ENCODE measurements around the gene CGB7.
"Not testable (repeated sequence)": the region's sequence is repeated elsewhere in the genome, so short reads cannot be mapped to it uniquely, and the experiment has no call there.

CGB7 gene

DNA sequence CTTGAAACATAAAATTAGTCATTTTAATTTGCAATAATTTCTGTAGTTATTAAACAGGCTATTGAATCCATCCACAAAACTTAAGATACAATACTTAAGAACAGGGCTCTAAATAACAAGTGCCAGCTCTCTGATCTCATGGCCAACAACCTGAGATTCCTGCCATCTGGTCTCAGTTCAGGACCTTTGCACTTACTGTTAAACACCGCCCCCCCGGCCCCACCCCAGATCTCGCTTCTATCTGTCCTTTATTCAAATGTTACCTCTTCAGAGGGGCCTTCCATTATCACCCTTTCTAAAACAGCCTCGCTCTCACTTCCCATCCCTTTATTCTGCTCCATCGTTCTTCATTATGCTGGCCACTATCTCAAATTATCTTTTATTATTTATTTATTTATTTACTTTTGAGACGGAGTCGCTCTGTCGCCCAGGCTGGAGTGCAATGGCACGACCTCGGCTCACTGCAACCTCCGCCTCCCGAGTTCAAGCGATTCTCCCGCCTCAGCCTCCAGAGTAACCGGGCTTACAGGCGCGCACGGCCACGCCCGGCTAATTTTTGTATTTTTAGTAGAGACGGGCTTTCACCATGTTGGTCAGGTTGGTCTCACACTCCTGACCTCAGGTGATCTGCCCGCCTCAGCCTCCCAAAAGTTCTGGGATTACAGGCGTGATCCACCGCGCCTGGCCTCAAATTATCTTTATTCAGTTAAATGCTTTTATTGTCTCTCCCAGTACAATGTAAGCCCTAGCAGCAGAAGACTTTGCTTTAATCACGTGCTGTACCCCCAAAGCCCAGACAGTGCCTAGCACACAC is 26.9 kb upstream of the CGB7 start:
- no peak for TF ChIP-seq POLR2AphosphoS5 (IDR thresholded peaks at IDR 0.05; ENCODE audit: borderline replicate concordance, low read depth, low read length)
- no peak for TF ChIP-seq EZH2 (IDR thresholded peaks at IDR 0.05)
- TF ChIP-seq FOXP2 (optimal IDR thresholded peaks at IDR 0.05; ENCODE audit: control extremely low read depth, extremely low read length, insufficient read depth), result no peak
- no peak for DNase-seq (ENCODE audit: low read depth, low spot score)
- Histone ChIP-seq H3K4me3 (peak overlapping the region; percentile 100), H3K27ac (peak overlapping the region; percentile 86), H3K36me3 (ENCODE audit: insufficient read depth, low read length) (peaks cover 34% of the 10 kb centered on the region), H3K9me3 (ENCODE audit: low read depth, low read length) (no peaks in the 10 kb centered on the region), H3K9ac (ENCODE audit: insufficient read length) (peak overlapping the region; percentile 83)

DNA sequence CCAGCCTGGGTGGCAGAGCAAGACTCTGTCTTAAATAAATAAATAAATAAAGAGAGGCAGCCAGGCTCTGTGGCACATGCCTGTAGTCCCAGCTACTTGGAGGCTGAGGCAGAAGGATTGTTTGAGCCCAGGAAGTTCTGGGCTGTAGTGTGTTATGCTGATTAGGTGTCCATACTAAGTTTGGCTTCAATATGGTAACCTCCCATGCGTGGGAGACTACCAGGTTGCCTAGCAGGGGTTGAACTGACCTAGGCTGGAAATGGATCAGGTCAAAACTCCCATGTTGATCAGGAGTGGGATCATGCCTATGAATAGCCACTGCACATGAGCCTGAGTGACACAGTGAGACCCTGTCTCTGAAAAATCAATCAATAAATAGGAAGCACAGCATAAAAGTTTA is 23.7 kb upstream of the CGB7 start:
- H3K9ac ChIP-seq (ENCODE audit: insufficient read length), result no peak overlapping the region
- H3K9me3 ChIP-seq (ENCODE audit: low read depth, low read length), result no peaks in the 10 kb centered on the region
- no peak overlapping the region for H3K4me3 ChIP-seq
- DNase-seq (ENCODE audit: low read depth, low spot score), result no peak
- TF ChIP-seq POLR2AphosphoS5 (IDR thresholded peaks at IDR 0.05; ENCODE audit: borderline replicate concordance, low read depth, low read length), result no peak
- TF ChIP-seq EZH2 (IDR thresholded peaks at IDR 0.05), result no peak
- TF ChIP-seq FOXP2 (optimal IDR thresholded peaks at IDR 0.05; ENCODE audit: control extremely low read depth, extremely low read length, insufficient read depth), result no peak
- H3K36me3 ChIP-seq (ENCODE audit: insufficient read depth, low read length), result peaks cover 5% of the 10 kb centered on the region
- H3K27ac ChIP-seq, result no peak overlapping the region

DNA sequence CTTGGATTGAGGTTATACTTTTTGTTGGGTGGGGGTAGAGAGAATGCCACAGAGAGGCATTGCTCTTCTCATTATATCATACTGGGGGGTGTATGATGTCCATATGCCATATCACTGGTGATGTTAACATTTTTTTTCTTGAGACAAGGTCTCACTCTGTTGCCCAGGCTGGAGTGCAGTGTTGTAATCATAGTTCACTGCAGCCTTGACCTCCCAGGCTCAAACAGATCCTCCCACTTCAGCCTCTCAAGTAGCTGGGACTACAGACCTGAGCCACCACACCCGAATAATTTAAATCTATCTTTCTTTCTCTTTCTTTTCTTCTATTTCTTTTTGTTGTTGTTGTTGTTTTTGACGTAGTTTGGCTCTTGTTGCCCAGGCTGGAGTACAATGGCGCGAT is 22.8 kb upstream of the CGB7 start:
- TF ChIP-seq FOXP2 (optimal IDR thresholded peaks at IDR 0.05; ENCODE audit: control extremely low read depth, extremely low read length, insufficient read depth) (no peak), POLR2AphosphoS5 (IDR thresholded peaks at IDR 0.05; ENCODE audit: borderline replicate concordance, low read depth, low read length) (no peak), EZH2 (IDR thresholded peaks at IDR 0.05) (no peak)
- H3K9ac ChIP-seq (ENCODE audit: insufficient read length), result no peak overlapping the region
- no peak overlapping the region for H3K4me3 ChIP-seq
- no peaks in the 10 kb centered on the region for H3K36me3 ChIP-seq (ENCODE audit: insufficient read depth, low read length)
- H3K27ac ChIP-seq, result no peak overlapping the region
- H3K9me3 ChIP-seq (ENCODE audit: low read depth, low read length), result no peaks in the 10 kb centered on the region
- DNase-seq (ENCODE audit: low read depth, low spot score), result no peak

DNA sequence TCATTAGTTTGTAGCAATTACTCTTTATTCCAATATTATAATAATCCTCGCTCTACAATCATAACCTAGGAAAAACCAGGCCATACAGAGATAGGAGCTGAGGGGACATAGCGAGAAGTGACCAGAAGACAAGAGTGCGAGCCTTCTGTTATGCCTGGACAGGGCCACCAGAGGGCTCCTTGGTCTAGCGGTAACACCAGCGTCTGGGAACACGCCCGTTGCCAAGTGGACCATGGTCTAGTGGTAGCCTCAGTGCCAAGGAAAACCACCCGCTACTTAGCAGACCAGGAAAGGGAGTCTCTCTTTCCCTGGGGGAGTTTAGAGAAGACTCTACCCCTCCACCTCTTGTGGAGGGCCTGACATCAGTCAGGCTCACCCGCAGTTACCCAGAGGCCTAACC is 17.3 kb upstream of the CGB7 start:
- not testable (repeated sequence) for H3K36me3 ChIP-seq (ENCODE audit: insufficient read depth, low read length); H3K27ac ChIP-seq; H3K4me3 ChIP-seq; DNase-seq (ENCODE audit: low read depth, low spot score); H3K9ac ChIP-seq (ENCODE audit: insufficient read length); H3K9me3 ChIP-seq (ENCODE audit: low read depth, low read length)

DNA sequence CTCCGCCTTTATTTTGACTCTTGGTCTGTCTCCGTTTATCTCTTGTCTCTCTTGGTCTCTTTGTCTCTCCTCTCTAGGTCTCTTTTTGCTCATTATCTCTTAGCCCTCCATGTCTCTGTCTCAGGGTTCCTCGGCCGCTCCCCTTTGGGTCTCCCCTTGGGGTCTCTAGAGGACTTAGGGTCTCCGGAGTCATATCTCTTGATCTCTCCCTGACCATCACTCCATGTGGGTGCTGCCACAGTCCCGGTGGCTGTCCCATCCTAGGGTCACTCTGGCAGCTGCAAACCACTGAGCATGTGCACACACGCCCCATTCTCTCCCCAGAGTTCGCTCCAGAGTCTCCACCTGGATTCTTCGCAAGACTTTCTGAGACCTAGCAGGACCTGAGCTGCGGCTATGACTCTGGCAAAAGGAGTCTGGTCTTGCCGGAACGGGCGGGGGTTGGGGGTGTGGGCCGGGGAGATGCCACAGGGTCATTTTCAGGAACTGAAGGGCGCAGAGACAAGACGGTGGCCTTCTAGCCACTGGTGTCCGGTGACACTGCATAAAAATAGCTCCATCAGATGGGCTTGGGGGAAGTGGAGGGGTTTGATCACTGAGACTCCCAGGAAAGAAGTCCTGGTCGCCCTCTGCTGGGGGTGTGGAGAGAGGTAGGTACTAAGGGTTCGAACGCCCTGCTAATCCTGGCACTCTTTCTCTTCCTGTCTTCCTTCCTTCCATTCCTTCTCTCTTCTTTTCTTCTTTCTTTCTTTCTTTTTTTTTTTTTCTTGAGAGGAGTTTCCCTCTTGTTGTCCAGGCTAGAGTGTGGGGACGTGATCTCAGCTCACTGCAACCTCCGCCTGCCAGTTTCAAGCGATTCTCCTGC is 16.2 kb upstream of the CGB7 start:
- no peak overlapping the region for H3K27ac ChIP-seq
- TF ChIP-seq FOXP2 (optimal IDR thresholded peaks at IDR 0.05; ENCODE audit: control extremely low read depth, extremely low read length, insufficient read depth) (no peak), EZH2 (IDR thresholded peaks at IDR 0.05) (no peak), POLR2AphosphoS5 (IDR thresholded peaks at IDR 0.05; ENCODE audit: borderline replicate concordance, low read depth, low read length) (no peak)
- no peaks in the 10 kb centered on the region for H3K9me3 ChIP-seq (ENCODE audit: low read depth, low read length)
- H3K9ac ChIP-seq (ENCODE audit: insufficient read length), result no peak overlapping the region
- DNase-seq (ENCODE audit: low read depth, low spot score), result no peak
- H3K36me3 ChIP-seq (ENCODE audit: insufficient read depth, low read length), result no peaks in the 10 kb centered on the region
- H3K4me3 ChIP-seq, result peak overlapping the region; percentile 66; the same call in 1 of the 2 replicates

DNA sequence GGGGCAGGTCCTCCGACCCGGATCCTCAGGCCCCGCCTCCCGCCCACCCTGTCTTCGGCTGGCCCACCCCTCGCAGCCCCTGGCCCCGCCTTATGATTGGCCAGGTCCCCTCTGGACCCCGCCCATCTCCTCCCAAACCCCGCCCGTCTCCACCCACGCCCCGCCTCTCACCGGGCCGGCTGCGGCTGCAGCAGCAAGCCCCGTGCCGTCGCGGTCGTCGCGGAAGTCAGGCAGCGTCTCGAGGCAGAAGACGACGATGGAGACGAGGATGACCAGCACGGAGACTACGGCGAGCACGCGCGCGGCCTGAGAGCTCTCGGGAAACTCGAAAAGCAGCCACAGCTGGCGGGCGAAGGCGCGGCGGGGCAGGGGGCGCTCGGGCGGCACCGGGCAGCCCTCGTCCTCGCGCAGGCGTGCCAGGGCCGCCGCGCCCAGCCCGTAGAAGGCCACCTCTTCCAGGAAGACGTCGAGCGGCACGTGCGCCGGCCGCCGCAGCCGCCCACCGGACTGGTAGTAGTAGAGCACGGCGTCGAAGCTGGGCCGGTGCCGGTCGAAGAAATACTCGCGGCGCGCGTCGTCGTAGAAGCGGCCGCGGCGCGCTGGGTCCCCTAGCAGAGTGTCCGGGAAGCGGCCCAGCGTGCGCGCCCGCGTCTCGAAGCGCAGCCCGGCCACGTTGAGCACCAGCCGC is 14.5 kb upstream of the CGB7 start:
- Histone ChIP-seq H3K36me3 (ENCODE audit: insufficient read depth, low read length) (no peaks in the 10 kb centered on the region), H3K4me3 (peak overlapping the region; percentile 80), H3K9ac (ENCODE audit: insufficient read length) (no peak overlapping the region), H3K27ac (no peak overlapping the region), H3K9me3 (ENCODE audit: low read depth, low read length) (no peaks in the 10 kb centered on the region)
- DNase-seq (ENCODE audit: low read depth, low spot score), result no peak
- TF ChIP-seq POLR2AphosphoS5 (IDR thresholded peaks at IDR 0.05; ENCODE audit: borderline replicate concordance, low read depth, low read length) (peak; percentile 70; the same call in 1 of the 2 replicates), FOXP2 (optimal IDR thresholded peaks at IDR 0.05; ENCODE audit: control extremely low read depth, extremely low read length, insufficient read depth) (no peak), EZH2 (IDR thresholded peaks at IDR 0.05) (no peak)

DNA sequence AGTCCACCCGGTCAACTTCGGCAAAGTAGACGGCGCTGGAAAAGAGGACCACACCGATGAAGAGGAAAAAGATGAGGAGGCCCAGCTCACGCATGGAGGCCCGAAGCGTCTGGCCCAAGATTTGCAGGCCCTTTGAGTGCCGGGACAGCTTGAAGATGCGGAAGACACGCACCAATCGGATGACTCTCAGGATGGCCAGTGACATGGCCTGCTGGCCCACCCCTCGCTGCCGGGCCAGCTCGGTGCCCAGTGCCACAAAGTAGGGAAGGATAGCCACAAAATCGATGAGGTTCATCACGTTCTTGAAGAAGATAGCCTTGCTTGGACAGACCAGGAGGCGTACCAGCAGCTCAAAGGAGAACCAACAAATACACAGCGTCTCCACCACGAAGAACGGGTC is 12.9 kb upstream of the CGB7 start:
- H3K9ac ChIP-seq (ENCODE audit: insufficient read length), result no peak overlapping the region
- no peaks in the 10 kb centered on the region for H3K9me3 ChIP-seq (ENCODE audit: low read depth, low read length)
- H3K4me3 ChIP-seq, result no peak overlapping the region
- no peak for DNase-seq (ENCODE audit: low read depth, low spot score)
- no peak for TF ChIP-seq POLR2AphosphoS5 (IDR thresholded peaks at IDR 0.05; ENCODE audit: borderline replicate concordance, low read depth, low read length)
- no peak for TF ChIP-seq FOXP2 (optimal IDR thresholded peaks at IDR 0.05; ENCODE audit: control extremely low read depth, extremely low read length, insufficient read depth)
- no peak for TF ChIP-seq EZH2 (IDR thresholded peaks at IDR 0.05)
- H3K27ac ChIP-seq, result no peak overlapping the region
- H3K36me3 ChIP-seq (ENCODE audit: insufficient read depth, low read length), result no peaks in the 10 kb centered on the region

DNA sequence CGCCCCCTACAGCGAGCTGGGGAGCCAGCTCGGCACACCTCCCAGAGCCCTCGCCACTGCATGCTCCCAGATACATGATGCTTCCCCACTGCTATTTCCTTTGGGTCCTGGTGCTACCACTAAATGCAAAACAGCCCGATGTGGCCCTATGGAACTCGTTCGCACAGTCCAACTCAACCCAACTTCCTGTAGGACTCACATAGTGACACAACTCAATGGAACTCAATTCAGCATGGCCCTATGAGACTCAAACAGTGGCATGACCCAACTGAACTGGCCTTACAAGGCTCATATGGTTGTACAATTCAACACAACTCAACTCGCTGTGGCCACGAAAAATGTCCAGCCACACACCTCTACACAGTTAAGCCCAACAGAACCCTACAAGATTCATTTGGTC is 11.5 kb upstream of the CGB7 start:
- no peak for TF ChIP-seq FOXP2 (optimal IDR thresholded peaks at IDR 0.05; ENCODE audit: control extremely low read depth, extremely low read length, insufficient read depth)
- TF ChIP-seq EZH2 (IDR thresholded peaks at IDR 0.05), result no peak
- TF ChIP-seq POLR2AphosphoS5 (IDR thresholded peaks at IDR 0.05; ENCODE audit: borderline replicate concordance, low read depth, low read length), result no peak

More for the DNA sequence above, 11.5 kb upstream of the CGB7 start:
- no peaks in the 10 kb centered on the region for H3K9me3 ChIP-seq (ENCODE audit: low read depth, low read length)
- no peak overlapping the region for H3K4me3 ChIP-seq
- H3K36me3 ChIP-seq (ENCODE audit: insufficient read depth, low read length), result no peaks in the 10 kb centered on the region
- no peak overlapping the region for H3K27ac ChIP-seq
- no peak for DNase-seq (ENCODE audit: low read depth, low spot score)
- no peak overlapping the region for H3K9ac ChIP-seq (ENCODE audit: insufficient read length)

All from SK-N-MC (cell line).